22Rv1 (cell line): ENCODE measurements around the gene FAM170A.

ENCODE experiments used
- ZFX ChIP-seq: fragments of 450-650 bp; IDR thresholded peaks from 2 replicates; pipeline ENCODE4 v1.6.1; 2017; ENCODE audit warnings: antibody characterized with exemption, borderline replicate concordance
- TF ChIP-seq, protein P1 (sequence below): fragments of 450-650 bp; IDR thresholded peaks from 2 replicates; pipeline ENCODE4 v1.5.1; 2017; ENCODE audit warnings: mild to moderate bottlenecking

DNA sequence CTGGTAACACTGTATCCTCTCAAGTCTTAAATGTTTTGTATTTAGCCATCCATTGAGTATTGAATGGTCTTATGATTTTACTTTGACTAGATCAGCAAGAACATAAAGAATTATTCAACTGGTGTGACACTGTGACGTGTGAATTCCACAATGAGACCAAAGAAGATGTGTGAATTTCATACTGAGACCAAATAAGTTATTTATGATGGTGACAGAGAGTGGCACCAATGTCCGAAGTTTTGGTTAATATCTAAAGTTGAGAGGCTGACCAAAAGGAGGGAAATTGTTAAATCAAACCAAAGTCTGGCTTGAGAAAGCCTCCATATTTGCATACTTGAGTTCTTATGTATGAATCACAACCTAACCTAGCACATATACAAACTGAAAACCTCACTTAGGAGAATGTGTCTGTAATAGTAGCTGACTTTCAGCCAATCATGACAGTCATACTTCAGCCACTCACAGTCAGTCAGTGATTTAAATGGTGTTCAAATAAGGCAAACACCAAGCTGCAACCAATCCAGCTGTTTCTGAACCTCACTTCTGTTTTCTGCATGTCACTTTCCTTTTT is 31.5 kb upstream of the FAM170A start:
- TF ChIP-seq, protein P1, sequence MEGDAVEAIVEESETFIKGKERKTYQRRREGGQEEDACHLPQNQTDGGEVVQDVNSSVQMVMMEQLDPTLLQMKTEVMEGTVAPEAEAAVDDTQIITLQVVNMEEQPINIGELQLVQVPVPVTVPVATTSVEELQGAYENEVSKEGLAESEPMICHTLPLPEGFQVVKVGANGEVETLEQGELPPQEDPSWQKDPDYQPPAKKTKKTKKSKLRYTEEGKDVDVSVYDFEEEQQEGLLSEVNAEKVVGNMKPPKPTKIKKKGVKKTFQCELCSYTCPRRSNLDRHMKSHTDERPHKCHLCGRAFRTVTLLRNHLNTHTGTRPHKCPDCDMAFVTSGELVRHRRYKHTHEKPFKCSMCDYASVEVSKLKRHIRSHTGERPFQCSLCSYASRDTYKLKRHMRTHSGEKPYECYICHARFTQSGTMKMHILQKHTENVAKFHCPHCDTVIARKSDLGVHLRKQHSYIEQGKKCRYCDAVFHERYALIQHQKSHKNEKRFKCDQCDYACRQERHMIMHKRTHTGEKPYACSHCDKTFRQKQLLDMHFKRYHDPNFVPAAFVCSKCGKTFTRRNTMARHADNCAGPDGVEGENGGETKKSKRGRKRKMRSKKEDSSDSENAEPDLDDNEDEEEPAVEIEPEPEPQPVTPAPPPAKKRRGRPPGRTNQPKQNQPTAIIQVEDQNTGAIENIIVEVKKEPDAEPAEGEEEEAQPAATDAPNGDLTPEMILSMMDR: no peak
- no peak for TF ChIP-seq ZFX
